NT2/D1 (cell line): ENCODE measurements around the gene ENTPD1.

Experiments used
- SUZ12 ChIP-seq: IDR thresholded peaks from 2 replicates; pipeline ENCODE4 v1.6.1; 2011; ENCODE audit not compliant: insufficient read length, insufficient read depth; ENCODE audit errors: extremely low read depth
- YY1 ChIP-seq: IDR thresholded peaks from 2 replicates; pipeline ENCODE4 v1.6.1; 2011; ENCODE audit not compliant: insufficient read length, insufficient read depth

DNA sequence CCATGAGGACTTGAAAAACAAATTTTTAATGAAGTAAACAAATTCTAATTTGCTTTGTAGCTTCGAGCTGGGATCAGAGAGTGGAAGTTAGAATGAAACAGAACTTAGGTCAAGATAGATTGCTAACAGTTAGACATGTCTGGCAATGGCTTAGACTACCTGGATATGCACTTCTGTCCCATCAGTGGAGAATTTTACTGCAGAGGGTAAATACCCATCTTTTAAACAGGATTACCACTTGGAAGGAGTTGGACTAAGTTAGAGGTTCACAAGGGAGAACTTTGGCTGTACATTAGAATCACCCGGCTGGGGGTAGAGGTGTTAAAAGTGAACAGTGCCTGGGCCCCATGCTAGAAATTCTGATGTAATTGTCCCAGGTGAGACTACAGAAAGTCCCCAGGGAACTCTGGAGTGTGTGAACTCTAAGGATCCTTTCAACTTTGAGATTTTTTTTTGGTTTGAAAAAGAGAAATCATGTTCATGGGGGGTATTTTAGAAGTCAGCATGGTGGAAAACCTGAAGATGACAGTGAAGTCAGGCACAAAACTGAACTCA, 35.5 kb downstream of the ENTPD1 start:
- no peak for TF ChIP-seq YY1
- no peak for TF ChIP-seq SUZ12
